Measurements from ENCODE around the gene LAMTOR4.

LAMTOR4 gene

DNA sequence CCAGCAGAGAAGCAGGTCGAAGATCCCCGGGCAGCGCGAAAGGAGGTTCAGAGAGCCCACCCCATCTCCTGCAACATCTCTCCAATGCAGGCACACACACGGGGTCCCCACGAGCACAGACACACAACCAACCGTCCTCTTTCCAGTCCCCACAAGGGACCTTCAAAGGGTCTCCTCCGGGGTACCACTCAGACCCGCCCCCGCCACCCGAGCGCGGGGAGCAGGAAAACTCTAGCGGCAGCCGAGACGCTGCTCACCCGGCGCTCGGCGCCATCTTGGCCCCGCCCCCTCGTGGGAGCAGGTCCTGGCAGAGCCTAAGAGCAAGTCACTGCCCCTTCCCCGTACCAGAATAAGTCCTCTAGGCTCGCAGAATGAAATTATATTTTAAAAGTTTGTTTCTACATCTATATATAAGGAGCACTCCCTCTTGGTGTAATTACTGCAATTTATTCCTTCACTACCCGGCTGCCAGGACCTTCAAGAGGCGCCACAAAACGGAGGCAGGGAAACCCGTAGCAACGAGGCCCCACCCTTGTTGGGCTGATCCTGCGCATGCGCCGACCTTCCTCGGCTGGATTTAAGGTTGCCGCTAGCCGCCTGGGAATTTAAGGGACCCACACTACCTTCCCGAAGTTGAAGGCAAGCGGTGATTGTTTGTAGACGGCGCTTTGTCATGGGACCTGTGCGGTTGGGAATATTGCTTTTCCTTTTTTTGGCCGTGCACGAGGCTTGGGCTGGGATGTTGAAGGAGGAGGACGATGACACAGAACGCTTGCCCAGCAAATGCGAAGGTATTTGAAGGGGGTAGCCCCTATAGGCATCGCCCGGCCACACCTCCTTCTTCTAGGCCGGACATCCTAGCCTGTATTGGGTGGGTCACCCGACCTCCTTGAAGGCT is 29.4 kb upstream of the LAMTOR4 start, which contains the start of the genes CNPY4 and TAF6:
Gene CNPY4 (plus strand): TSS at position 563 of the 898 bp plus-strand sequence. CDS start 111 bp downstream, at position 674.
Gene TAF6 (minus strand): TSS at position 287 of the 898 bp plus-strand sequence. CDS start 5,149 bp downstream, outside the sequence.
- peaks cover 0 to 27% (median 16%) of the 10 kb centered on the region in 4 donors for H3K4me1 ChIP-seq
- H3K4me3 ChIP-seq = peak within 1 kb of the TSS; percentile 67 to 72
- intact Hi-C loops (cut with DNase I; ENCODE audit: low total_unique reads) = no loop called here
- TF ChIP-seq, protein P1, sequence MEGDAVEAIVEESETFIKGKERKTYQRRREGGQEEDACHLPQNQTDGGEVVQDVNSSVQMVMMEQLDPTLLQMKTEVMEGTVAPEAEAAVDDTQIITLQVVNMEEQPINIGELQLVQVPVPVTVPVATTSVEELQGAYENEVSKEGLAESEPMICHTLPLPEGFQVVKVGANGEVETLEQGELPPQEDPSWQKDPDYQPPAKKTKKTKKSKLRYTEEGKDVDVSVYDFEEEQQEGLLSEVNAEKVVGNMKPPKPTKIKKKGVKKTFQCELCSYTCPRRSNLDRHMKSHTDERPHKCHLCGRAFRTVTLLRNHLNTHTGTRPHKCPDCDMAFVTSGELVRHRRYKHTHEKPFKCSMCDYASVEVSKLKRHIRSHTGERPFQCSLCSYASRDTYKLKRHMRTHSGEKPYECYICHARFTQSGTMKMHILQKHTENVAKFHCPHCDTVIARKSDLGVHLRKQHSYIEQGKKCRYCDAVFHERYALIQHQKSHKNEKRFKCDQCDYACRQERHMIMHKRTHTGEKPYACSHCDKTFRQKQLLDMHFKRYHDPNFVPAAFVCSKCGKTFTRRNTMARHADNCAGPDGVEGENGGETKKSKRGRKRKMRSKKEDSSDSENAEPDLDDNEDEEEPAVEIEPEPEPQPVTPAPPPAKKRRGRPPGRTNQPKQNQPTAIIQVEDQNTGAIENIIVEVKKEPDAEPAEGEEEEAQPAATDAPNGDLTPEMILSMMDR (IDR thresholded peaks at IDR 0.05) = peak in 1 of 2 experiments; percentile 30
- peak within 1 kb of the TSS; percentile 83 to 84 for H3K27ac ChIP-seq
- H3K36me3 ChIP-seq = peaks cover 0 to 30% (median 4%) of the 10 kb centered on the region in 3 donors
- H3K27me3 ChIP-seq = no peaks in the 10 kb centered on the region
- DNase-seq = peak; percentile 94 to 97
- H3K9me3 ChIP-seq = no peaks in the 10 kb centered on the region

DNA sequence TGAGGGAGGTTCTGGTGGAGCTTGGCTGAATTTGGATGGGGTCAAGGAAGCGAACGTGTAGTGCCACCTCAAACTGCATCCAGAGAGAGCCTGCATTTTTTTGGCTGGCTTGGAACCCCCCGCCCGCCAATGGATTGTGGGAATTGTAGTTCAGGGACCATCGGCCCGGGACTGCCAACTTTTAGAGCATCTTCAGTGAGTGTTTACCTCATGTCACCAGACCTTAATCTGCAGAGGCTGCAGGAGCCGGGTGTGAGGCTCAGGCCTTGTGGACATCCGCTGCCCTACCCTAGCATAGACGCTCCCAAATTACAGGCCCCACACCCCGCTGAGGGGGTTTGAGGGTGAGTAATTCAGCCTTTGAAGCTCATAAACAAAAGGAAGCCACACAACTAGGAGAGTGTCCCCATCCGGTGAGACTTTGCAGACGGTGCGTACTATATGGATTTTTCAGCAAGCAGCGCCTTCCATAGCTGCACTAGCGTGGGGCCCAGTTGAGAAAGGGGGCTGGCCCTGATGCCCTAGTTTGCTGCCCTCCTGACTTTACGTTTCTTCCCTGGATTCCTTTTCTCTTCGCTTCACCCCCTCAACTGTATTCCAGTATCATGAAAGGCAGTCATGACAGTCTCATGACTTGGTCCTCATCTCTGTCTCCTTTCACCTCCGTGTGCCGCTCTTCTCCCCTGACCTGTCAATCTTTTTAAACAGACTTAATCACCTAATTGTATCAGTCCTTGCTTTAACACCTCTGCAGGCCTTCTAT is 28.6 kb upstream of the LAMTOR4 start:
- H3K4me3 ChIP-seq = peak overlapping the region; percentile 67 to 72
- H3K27me3 ChIP-seq = no peaks in the 10 kb centered on the region
- H3K27ac ChIP-seq = peak overlapping the region; percentile 83 to 84
- DNase-seq = peak; percentile 78 to 83
- peaks cover 0 to 27% (median 16%) of the 10 kb centered on the region in 4 donors for H3K4me1 ChIP-seq
- TF ChIP-seq, protein P1 (IDR thresholded peaks at IDR 0.05) = no peak
- intact Hi-C loops (cut with DNase I; ENCODE audit: low total_unique reads) = no loop called here
- no peaks in the 10 kb centered on the region for H3K9me3 ChIP-seq
- H3K36me3 ChIP-seq = peaks cover 0 to 31% (median 4%) of the 10 kb centered on the region in 3 donors

DNA sequence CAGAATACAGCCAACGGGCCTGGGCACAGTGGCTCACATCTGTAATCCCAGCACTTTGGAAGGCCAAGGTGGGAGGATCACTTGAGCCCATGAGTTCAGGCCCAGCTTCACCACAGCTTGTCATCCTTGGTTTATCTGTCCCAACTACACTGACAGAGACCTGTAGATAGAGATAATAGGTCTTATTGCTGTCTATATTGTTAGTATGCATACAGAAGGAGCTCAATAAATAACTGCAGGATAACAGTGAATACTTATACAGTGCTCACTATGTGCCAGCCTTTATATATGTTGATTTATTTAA is 28.0 kb upstream of the LAMTOR4 start:
- intact Hi-C loops (cut with DNase I; ENCODE audit: low total_unique reads) = no loop called here
- Histone ChIP-seq H3K27me3 (no peaks in the 10 kb centered on the region), H3K4me1 (peaks cover 0 to 30% (median 17%) of the 10 kb centered on the region in 4 donors), H3K9me3 (no peaks in the 10 kb centered on the region), H3K4me3 (peak overlapping the region; percentile 67 to 72), H3K27ac (peak overlapping the region; percentile 83 to 84), H3K36me3 (peaks cover 0 to 27% (median 4%) of the 10 kb centered on the region in 3 donors)
- TF ChIP-seq, protein P1 (IDR thresholded peaks at IDR 0.05) = no peak
- DNase-seq = no peak

DNA sequence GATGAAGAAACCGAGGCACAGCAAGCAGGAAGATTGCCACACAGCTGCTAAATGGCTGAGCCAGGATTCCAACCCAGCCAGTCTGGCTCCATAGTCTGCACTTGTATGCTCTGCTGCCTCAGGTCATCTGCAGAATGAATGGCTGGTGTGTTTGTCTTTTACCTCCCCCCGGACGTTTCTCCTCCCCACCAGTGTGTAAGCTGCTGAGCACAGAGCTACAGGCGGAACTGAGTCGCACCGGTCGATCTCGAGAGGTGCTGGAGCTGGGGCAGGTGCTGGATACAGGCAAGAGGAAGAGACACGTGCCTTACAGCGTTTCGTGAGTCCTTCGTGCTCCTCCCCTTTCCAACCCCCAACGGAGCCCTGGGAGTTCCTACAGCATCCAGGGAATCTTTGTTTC is 26.7 kb upstream of the LAMTOR4 start:
- peaks cover 0 to 27% (median 4%) of the 10 kb centered on the region in 3 donors for H3K36me3 ChIP-seq
- no peak for DNase-seq
- TF ChIP-seq, protein P1 (IDR thresholded peaks at IDR 0.05) = no peak
- no peak overlapping the region for H3K27ac ChIP-seq
- H3K4me3 ChIP-seq = no peak overlapping the region
- H3K4me1 ChIP-seq = peaks cover 0 to 39% (median 21%) of the 10 kb centered on the region in 4 donors
- intact Hi-C loops (cut with DNase I; ENCODE audit: low total_unique reads) = no loop called here
- H3K9me3 ChIP-seq = no peaks in the 10 kb centered on the region
- H3K27me3 ChIP-seq = no peaks in the 10 kb centered on the region

DNA sequence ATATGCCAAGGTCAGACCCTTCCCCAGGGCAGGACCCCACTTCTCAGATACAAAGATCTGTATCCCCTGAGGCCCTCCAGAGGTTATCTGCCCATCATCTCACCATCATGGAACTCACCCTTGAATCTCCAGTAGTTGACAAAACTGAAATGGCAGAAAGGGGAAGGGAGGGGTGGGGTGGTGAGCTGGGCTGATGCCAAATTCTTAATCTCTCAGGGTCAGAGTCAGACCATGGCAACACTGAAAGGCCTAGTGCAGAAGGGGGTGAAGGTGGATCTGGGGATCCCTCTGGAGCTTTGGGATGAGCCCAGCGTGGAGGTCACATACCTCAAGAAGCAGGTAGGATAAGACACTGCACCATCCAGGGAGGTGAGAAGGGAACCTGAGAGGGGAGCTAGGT is 26.1 kb upstream of the LAMTOR4 start:
- no peak for DNase-seq
- H3K27ac ChIP-seq = no peak overlapping the region
- no peaks in the 10 kb centered on the region for H3K9me3 ChIP-seq
- H3K36me3 ChIP-seq = peaks cover 0 to 27% (median 4%) of the 10 kb centered on the region in 3 donors
- no peak overlapping the region for H3K4me3 ChIP-seq
- TF ChIP-seq, protein P1 (IDR thresholded peaks at IDR 0.05) = no peak
- intact Hi-C loops (cut with DNase I; ENCODE audit: low total_unique reads) = no loop called here
- H3K27me3 ChIP-seq = no peaks in the 10 kb centered on the region
- H3K4me1 ChIP-seq = peaks cover 0 to 40% (median 21%) of the 10 kb centered on the region in 4 donors
